SU-DHL-6 (cell line): Measurements from ENCODE around the gene CUBN.

Source experiments
- H2AFZ ChIP-seq: fragments of 200-600 bp; sonication (generic); 2 replicates; pipeline ENCODE4 v1.6.1; 2014; ENCODE audit warnings: low read depth, mild to moderate bottlenecking, moderate library complexity, mixed read lengths, antibody characterized with exemption, low read length; ENCODE audit not compliant: severe bottlenecking
- H3F3A ChIP-seq: fragments of 200-600 bp; shearing (Covaris generic); 2 replicates; pipeline ENCODE4 v1.6.0; 2016; ENCODE audit warnings: antibody characterized with exemption, mild to moderate bottlenecking; ENCODE audit not compliant: insufficient read depth
- H3K27ac ChIP-seq: fragments of 200-600 bp; sonication (generic); 2 replicates; pipeline ENCODE4 v1.5.1; 2016; ENCODE audit warnings: low read depth, mild to moderate bottlenecking, low read length, moderate library complexity, mixed read lengths
- H3K27me3 ChIP-seq: fragments of 200-600 bp; sonication (generic), shearing (Covaris generic); 2 replicates; pipeline ENCODE4 v1.6.0; 2014; ENCODE audit warnings: mild to moderate bottlenecking, low read length
- H3K36me3 ChIP-seq: fragments of 200-600 bp; sonication (generic); 2 replicates; pipeline ENCODE4 v1.6.1; 2014; ENCODE audit warnings: mild to moderate bottlenecking, low read length, mixed read lengths
- H3K4me2 ChIP-seq: fragments of 300-600, 200-600 bp; shearing (Covaris generic), sonication (generic); 2 replicates; pipeline ENCODE4 v1.6.0; 2014; ENCODE audit warnings: low read length, low read depth, mild to moderate bottlenecking; ENCODE audit not compliant: poor library complexity, severe bottlenecking
- H3K4me3 ChIP-seq: fragments of 200-600 bp; sonication (generic); 2 replicates; pipeline ENCODE4 v1.5.1; 2014; ENCODE audit warnings: antibody characterized with exemption, low read length, mild to moderate bottlenecking, mixed read lengths; ENCODE audit not compliant: insufficient read depth, poor library complexity, severe bottlenecking
- H3K79me2 ChIP-seq: fragments of 200-600 bp; sonication (generic); 2 replicates; pipeline ENCODE4 v1.6.1; 2014; ENCODE audit warnings: mild to moderate bottlenecking, low read length, moderate library complexity; ENCODE audit not compliant: insufficient read depth
- H3K9ac ChIP-seq: fragments of 200-600 bp; sonication (generic); 2 replicates; pipeline ENCODE4 v1.7.0; 2014; ENCODE audit warnings: mild to moderate bottlenecking, low read length
- H3K9me2 ChIP-seq: fragments of 200-600 bp; sonication (generic); replicated peaks from 2 replicates; pipeline ENCODE4 v1.6.1; 2014; ENCODE audit warnings: low read length; ENCODE audit not compliant: insufficient read depth
- H3K9me3 ChIP-seq: fragments of 200-600 bp; sonication (generic); 2 replicates; pipeline ENCODE4 v1.6.1; 2014; ENCODE audit warnings: low read length, mixed read lengths; ENCODE audit not compliant: insufficient read depth
- H4K20me1 ChIP-seq: fragments of 200-600 bp; sonication (generic); 2 replicates; pipeline ENCODE4 v1.6.1; 2014; ENCODE audit warnings: low read depth, mild to moderate bottlenecking, antibody characterized with exemption, low read length, moderate library complexity, mixed read lengths
- CTCF ChIP-seq: fragments of 200-600 bp; sonication (generic); IDR thresholded peaks from one replicate; pipeline ENCODE4 v1.5.1; 2017; ENCODE audit warnings: antibody characterized with exemption, mild to moderate bottlenecking, low read length, moderate library complexity; ENCODE audit not compliant: insufficient read depth, poor library complexity, severe bottlenecking
- EZH2phosphoT487 ChIP-seq: fragments of 200-600 bp; sonication (generic), shearing (Covaris generic); conservative IDR thresholded peaks from 2 replicates; pipeline ENCODE4 v1.6.1; 2018; ENCODE audit warnings: mild to moderate bottlenecking, antibody characterized with exemption, low read length, moderate library complexity, mixed read lengths

CUBN gene

GRCh38 chr10:16968416-16969041 is 161.1 kb downstream of the CUBN start:
- Histone ChIP-seq H3K27ac (no peak overlapping the region), H3K4me2 (no peak overlapping the region), H3K36me3 (no peaks in the 10 kb centered on the region), H3K9ac (no peak overlapping the region), H3K27me3 (no peaks in the 10 kb centered on the region), H2AFZ (no peak overlapping the region), H3K4me3 (no peak overlapping the region), H3K9me2 (no peaks in the 10 kb centered on the region), H3K79me2 (no peaks in the 10 kb centered on the region), H3F3A (no peaks in the 10 kb centered on the region), H4K20me1 (no peaks in the 10 kb centered on the region), H3K9me3 (no peaks in the 10 kb centered on the region)
- TF ChIP-seq EZH2phosphoT487 (no peak), CTCF (no peak)

GRCh38 chr10:16967866-16968415 is 161.7 kb downstream of the CUBN start:
- no peaks in the 10 kb centered on the region for H3K9me2 ChIP-seq
- no peak overlapping the region for H3K4me3 ChIP-seq
- TF ChIP-seq CTCF = no peak
- no peak for TF ChIP-seq EZH2phosphoT487
- H3F3A ChIP-seq = no peaks in the 10 kb centered on the region
- no peak overlapping the region for H3K27ac ChIP-seq
- no peaks in the 10 kb centered on the region for H3K36me3 ChIP-seq
- no peaks in the 10 kb centered on the region for H3K79me2 ChIP-seq
- H4K20me1 ChIP-seq = no peaks in the 10 kb centered on the region
- no peaks in the 10 kb centered on the region for H3K9me3 ChIP-seq
- H2AFZ ChIP-seq = no peak overlapping the region
- H3K27me3 ChIP-seq = no peaks in the 10 kb centered on the region
- H3K4me2 ChIP-seq = no peak overlapping the region
- H3K9ac ChIP-seq = no peak overlapping the region

DNA sequence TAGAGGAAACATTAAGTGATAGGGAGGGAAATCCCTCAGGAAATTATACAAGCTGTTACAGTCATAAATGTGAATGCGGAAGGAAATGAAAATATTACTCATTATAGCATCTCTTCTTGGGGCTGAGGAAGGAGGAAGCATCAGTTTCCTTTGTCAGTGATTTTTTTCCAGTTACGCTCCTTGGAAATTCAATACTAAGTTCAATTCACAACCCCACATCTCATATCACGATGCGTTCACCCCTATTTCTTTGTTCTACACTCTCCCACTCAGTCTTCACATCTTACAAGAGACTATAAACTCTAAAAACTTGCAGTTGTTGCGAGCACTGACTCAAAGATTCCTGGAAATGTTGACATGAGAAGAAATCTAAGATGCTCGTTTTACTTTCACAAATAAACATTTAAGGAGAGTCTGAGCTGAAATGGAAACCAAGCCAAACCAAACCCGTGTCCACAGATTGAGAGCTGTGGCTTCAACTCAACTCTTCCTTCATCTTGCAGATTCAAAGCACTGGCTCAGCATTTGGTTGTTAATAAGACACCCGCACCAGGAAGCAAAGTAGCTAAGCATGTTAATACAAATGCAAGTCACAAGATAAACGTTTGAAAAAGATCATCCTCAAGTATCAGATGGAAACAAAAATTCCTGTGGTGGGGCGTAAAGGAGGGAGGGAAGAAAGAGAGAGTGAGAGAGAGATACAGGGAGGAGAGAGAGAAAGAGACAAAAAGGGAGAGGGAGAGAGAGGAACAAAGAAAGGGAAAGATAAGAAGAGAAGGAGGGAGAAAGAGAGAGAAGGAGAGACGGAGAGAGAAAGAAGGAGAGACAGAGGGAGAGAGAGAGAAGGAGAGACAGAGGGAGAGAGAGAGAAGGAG is 162.4 kb downstream of the CUBN start:
- Histone ChIP-seq H3K27me3 (no peaks in the 10 kb centered on the region), H2AFZ (no peak overlapping the region), H3F3A (no peaks in the 10 kb centered on the region), H3K9me2 (no peaks in the 10 kb centered on the region), H3K9me3 (no peaks in the 10 kb centered on the region), H3K9ac (no peak overlapping the region), H3K79me2 (no peaks in the 10 kb centered on the region), H4K20me1 (no peaks in the 10 kb centered on the region), H3K4me2 (no peak overlapping the region), H3K27ac (no peak overlapping the region), H3K36me3 (no peaks in the 10 kb centered on the region), H3K4me3 (no peak overlapping the region)
- no peak for TF ChIP-seq EZH2phosphoT487
- TF ChIP-seq CTCF = no peak
